Measurements from ENCODE around the gene FBP1.

DNA sequence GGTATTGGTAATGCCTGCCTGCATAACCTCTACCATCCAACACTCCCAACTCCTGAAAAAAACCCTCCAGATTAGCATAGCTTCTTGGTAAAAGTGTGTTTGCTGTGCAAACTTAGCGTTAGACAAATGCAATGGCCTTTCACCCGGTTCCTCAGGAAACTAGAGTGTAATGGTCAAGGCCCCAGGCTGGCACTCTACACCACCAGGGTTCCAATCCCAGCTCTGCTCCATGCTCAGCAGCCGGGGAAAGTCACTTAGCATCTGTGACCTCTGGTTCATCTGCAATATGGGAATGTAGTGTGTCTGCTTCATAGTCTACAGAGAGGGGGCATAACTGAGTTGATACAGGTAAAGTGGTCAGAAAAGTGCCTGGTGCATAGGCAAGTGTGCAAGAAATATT is 9.0 kb downstream of the FBP1 start:
- TF ChIP-seq, protein P1, sequence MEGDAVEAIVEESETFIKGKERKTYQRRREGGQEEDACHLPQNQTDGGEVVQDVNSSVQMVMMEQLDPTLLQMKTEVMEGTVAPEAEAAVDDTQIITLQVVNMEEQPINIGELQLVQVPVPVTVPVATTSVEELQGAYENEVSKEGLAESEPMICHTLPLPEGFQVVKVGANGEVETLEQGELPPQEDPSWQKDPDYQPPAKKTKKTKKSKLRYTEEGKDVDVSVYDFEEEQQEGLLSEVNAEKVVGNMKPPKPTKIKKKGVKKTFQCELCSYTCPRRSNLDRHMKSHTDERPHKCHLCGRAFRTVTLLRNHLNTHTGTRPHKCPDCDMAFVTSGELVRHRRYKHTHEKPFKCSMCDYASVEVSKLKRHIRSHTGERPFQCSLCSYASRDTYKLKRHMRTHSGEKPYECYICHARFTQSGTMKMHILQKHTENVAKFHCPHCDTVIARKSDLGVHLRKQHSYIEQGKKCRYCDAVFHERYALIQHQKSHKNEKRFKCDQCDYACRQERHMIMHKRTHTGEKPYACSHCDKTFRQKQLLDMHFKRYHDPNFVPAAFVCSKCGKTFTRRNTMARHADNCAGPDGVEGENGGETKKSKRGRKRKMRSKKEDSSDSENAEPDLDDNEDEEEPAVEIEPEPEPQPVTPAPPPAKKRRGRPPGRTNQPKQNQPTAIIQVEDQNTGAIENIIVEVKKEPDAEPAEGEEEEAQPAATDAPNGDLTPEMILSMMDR (IDR thresholded peaks at IDR 0.05) = peak in 1 of 6 experiments; percentile 12
- TF ChIP-seq POLR2A (IDR thresholded peaks at IDR 0.05) = no peak

Data from Peyer's patch (tissue), 4 donors.